WTC11 (cell line): ENCODE data around the gene LDHD. TPM values are rescaled to one million over a fixed set of nuclear protein-coding genes. Genes with fewer than 3 reads are reported as not detected.

Experiments used
- ATAC-seq: fragments of 200-7000 bp; cut with Tn5 transposase; 2 replicates; pipeline ENCODE4 v1.10.0; 2021; ENCODE audit warnings: mild to moderate bottlenecking, moderate library complexity
- CTCF ChIA-PET: fragments of 300-600 bp; sonication (Branson Sonifier 250); formaldehyde crosslinking; loops from one replicate; lab custom pipeline; 2021; ENCODE audit warnings: antibody characterized with exemption; lab: Charles Lee
- POLR2A ChIA-PET: fragments of 350-600 bp; sonication (Branson Sonifier 250); formaldehyde crosslinking; loops from one replicate; lab custom pipeline; 2021; ENCODE audit warnings: antibody characterized with exemption; lab: Charles Lee
- DNase-seq: peaks from one replicate; pipeline ENCODE4 v3.0.0; 2021; ENCODE audit warnings: low spot score
- H3K27ac Mint-ChIP-seq: 2 replicates; pipeline ENCODE4 v1.8.0; 2021; ENCODE audit warnings: mixed read lengths
- H3K27me3 Mint-ChIP-seq: 2 replicates; pipeline ENCODE4 v1.8.0; 2021; ENCODE audit warnings: low read depth, mild to moderate bottlenecking, moderate library complexity, mixed read lengths
- H3K36me3 Mint-ChIP-seq: 2 replicates; pipeline ENCODE4 v1.8.0; 2021; ENCODE audit warnings: mixed read lengths
- H3K4me1 Mint-ChIP-seq: 2 replicates; pipeline ENCODE4 v1.8.0; 2022; ENCODE audit warnings: mixed read lengths
- H3K4me3 Mint-ChIP-seq: 2 replicates; pipeline ENCODE4 v1.8.0; 2021; ENCODE audit warnings: mild to moderate bottlenecking, moderate library complexity, mixed read lengths
- H3K9me3 Mint-ChIP-seq: 2 replicates; pipeline ENCODE4 v1.8.0; 2021; ENCODE audit warnings: mixed read lengths
- CBFB ChIP-seq: sonication (generic); formaldehyde crosslinking; IDR thresholded peaks from 2 replicates; pipeline ENCODE4 v1.8.1; 2022; ENCODE audit warnings: mild to moderate bottlenecking, low read depth, missing genetic modification reagents
- CDX4 ChIP-seq: fragments of 250-450 bp; sonication (Bioruptor Pico); IDR thresholded peaks from 2 replicates; pipeline ENCODE4 v1.9.0; 2021; ENCODE audit warnings: moderate library complexity, mild to moderate bottlenecking, inconsistent platforms, borderline replicate concordance
- CTCF ChIP-seq: fragments of 200-600 bp; IDR thresholded peaks from 2 replicates; pipeline ENCODE4 v1.8.0; 2022; ENCODE audit warnings: antibody characterized with exemption
- EMX1 ChIP-seq: fragments of 250-450 bp; sonication (Bioruptor Pico); IDR thresholded peaks from 2 replicates; pipeline ENCODE4 v1.8.0; 2021; ENCODE audit warnings: mild to moderate bottlenecking
- ESRRA ChIP-seq: sonication (generic); formaldehyde crosslinking; IDR thresholded peaks from 2 replicates; pipeline ENCODE4 v1.8.1; 2022; ENCODE audit warnings: mild to moderate bottlenecking, missing genetic modification reagents, borderline replicate concordance
- FOXJ3 ChIP-seq: sonication (generic); formaldehyde crosslinking; IDR thresholded peaks from 2 replicates; pipeline ENCODE4 v1.9.0; 2021; ENCODE audit warnings: missing genetic modification reagents, mild to moderate bottlenecking, borderline replicate concordance
- JAZF1 ChIP-seq: fragments of 250-450 bp; sonication (Bioruptor Pico); IDR thresholded peaks from 2 replicates; pipeline ENCODE4 v1.9.0; 2021; ENCODE audit warnings: moderate library complexity, mild to moderate bottlenecking, inconsistent platforms
- KAT7 ChIP-seq: sonication (generic); formaldehyde crosslinking; IDR thresholded peaks from 2 replicates; pipeline ENCODE4 v1.8.1; 2023; ENCODE audit warnings: missing genetic modification reagents, mild to moderate bottlenecking, borderline replicate concordance
- MAX ChIP-seq: sonication (generic); formaldehyde crosslinking; IDR thresholded peaks from 2 replicates; pipeline ENCODE4 v1.8.0; 2022; ENCODE audit warnings: mild to moderate bottlenecking, missing genetic modification reagents
- PRDM15 ChIP-seq: sonication (generic); formaldehyde crosslinking; IDR thresholded peaks from 2 replicates; pipeline ENCODE4 v1.8.0; 2022; ENCODE audit warnings: missing genetic modification reagents
- PRRX2 ChIP-seq: fragments of 250-450 bp; sonication (Bioruptor Pico); IDR thresholded peaks from 2 replicates; pipeline ENCODE4 v1.8.0; 2021; ENCODE audit warnings: mild to moderate bottlenecking
- SMAD3 ChIP-seq: sonication (generic); formaldehyde crosslinking; IDR thresholded peaks from 2 replicates; pipeline ENCODE4 v1.8.0; 2022; ENCODE audit warnings: missing genetic modification reagents, mild to moderate bottlenecking, borderline replicate concordance
- SOX15 ChIP-seq: fragments of 250-450 bp; sonication (Bioruptor Pico); IDR thresholded peaks from 2 replicates; pipeline ENCODE4 v1.9.0; 2021; ENCODE audit warnings: mild to moderate bottlenecking
- TEAD4 ChIP-seq: sonication (generic); formaldehyde crosslinking; IDR thresholded peaks from 2 replicates; pipeline ENCODE4 v1.8.0; 2022; ENCODE audit warnings: mild to moderate bottlenecking, missing genetic modification reagents
- TP53 ChIP-seq: sonication (generic); formaldehyde crosslinking; IDR thresholded peaks from 2 replicates; pipeline ENCODE4 v1.8.1; 2023; ENCODE audit warnings: mild to moderate bottlenecking, missing genetic modification reagents
- ZNF121 ChIP-seq: sonication (generic); formaldehyde crosslinking; IDR thresholded peaks from 2 replicates; pipeline ENCODE4 v1.8.0; 2023; ENCODE audit warnings: missing genetic modification reagents
- ZNF138 ChIP-seq: sonication (generic); formaldehyde crosslinking; conservative IDR thresholded peaks from 2 replicates; pipeline ENCODE4 v1.8.1; 2022; ENCODE audit warnings: mild to moderate bottlenecking, moderate library complexity, missing genetic modification reagents
- ZNF263 ChIP-seq: sonication (generic); formaldehyde crosslinking; IDR thresholded peaks from 2 replicates; pipeline ENCODE4 v1.8.1; 2022; ENCODE audit warnings: low read depth, mild to moderate bottlenecking, moderate library complexity, missing genetic modification reagents
- ZNF416 ChIP-seq: fragments of 250-450 bp; sonication (Bioruptor Pico); IDR thresholded peaks from 2 replicates; pipeline ENCODE4 v1.9.0; 2021; ENCODE audit warnings: mild to moderate bottlenecking, inconsistent platforms
- ZNF512 ChIP-seq: sonication (generic); formaldehyde crosslinking; IDR thresholded peaks from 2 replicates; pipeline ENCODE4 v1.8.1; 2022; ENCODE audit warnings: missing genetic modification reagents, borderline replicate concordance
- total RNA-seq: library from RNA; stranded (reverse); gene quantifications from 3 replicates; pipeline ENCODE4 v1.2.3, GENCODE V29; 2021
- TF ChIP-seq, protein P1 (sequence below): sonication (generic); formaldehyde crosslinking; IDR thresholded peaks from 2 replicates; pipeline ENCODE4 v1.8.0; 2022; ENCODE audit warnings: mild to moderate bottlenecking, missing genetic modification reagents
- TF ChIP-seq, protein P2 (sequence below): fragments of 250-450 bp; sonication (Bioruptor Pico); IDR thresholded peaks from 2 replicates; pipeline ENCODE4 v1.9.0; 2021; ENCODE audit warnings: mild to moderate bottlenecking, borderline replicate concordance

The LDHD gene
- total RNA-seq, 1 experiment from 2014 or later: 12.3 TPM

DNA sequence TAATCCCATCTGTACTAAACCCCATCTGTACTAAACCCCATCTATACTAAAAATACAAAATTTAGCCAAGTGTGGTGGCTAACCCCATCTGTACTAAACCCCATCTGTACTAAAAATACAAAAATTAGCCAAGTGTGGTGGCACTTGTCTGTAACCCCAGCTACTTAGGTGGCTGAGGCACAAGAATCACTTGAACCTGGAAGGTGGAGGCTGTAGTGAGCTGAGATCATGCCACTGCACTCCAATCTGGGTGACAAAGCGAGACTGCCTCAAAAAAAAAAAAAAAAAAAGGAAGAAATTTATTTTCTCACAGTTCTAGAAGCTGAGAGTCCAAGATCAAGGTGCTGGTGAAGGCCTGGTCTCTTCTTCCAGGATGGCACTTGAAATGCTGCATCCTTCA is 43.8 kb upstream of the LDHD start (continued):
- TF ChIP-seq ZNF512 (CRISPR knock-in tag): no peak
- no peak for TF ChIP-seq TP53 (CRISPR knock-in tag)
- TF ChIP-seq CBFB (CRISPR knock-in tag): no peak

DNA sequence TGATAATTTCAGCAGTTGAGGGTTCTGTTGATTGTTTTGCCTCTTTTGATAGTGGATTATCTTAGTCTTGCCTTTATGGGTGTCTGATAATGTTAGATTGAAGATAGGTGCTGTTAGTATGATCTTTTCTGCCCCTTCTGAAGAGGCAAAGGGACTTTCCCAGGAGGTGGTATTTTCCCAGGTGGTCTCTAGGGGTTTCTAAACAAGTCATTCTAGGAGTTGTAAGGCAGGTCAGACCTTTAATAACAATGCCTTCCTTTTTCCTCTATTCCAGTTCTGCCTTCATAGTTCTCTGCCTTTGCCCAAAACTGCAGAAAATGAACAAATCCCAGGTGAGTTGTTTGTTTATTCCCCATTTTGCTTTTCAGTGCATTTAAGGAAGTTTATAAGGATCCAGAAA is 36.1 kb upstream of the LDHD start:
- Mint-ChIP-seq H3K27me3 (no peaks in the 10 kb centered on the region), H3K36me3 (peaks cover 60% of the 10 kb centered on the region), H3K27ac (no peak overlapping the region; the same call in 1 of the 2 replicates), H3K4me3 (no peak overlapping the region), H3K9me3 (peaks cover 31% of the 10 kb centered on the region), H3K4me1 (peaks cover 4% of the 10 kb centered on the region)
- CTCF ChIA-PET: no interaction called here
- TF ChIP-seq JAZF1 (no peak), PRRX2 (CRISPR knock-in tag) (no peak), ZNF138 (CRISPR knock-in tag) (no peak), MAX (CRISPR knock-in tag) (no peak), FOXJ3 (no peak), SMAD3 (CRISPR knock-in tag) (no peak), KAT7 (CRISPR knock-in tag) (no peak)
- POLR2A ChIA-PET: no interaction called here
- ATAC-seq: no peak
- DNase-seq: no peak

DNA sequence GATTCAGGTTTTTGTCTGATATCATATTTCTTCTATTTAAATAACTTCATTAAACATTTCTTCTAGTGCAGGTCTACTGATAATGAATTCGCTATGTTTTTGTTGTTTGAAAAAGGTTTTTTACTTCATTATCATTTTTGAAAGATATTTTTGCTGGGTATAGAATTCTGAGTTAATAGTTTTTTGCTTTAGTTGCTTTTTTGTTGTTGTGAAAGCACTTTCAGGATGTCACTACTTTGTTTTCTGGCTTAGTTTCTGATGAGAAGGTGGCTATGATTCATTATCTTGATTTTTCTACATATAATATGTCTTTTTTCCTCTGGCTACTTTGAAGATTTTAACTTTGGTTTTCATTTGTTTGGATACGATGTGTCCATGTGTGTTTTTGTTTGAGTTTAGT is 35.2 kb upstream of the LDHD start:
- Mint-ChIP-seq H3K4me3 (no peak overlapping the region), H3K27ac (no peak overlapping the region), H3K36me3 (peaks cover 52% of the 10 kb centered on the region), H3K9me3 (peaks cover 31% of the 10 kb centered on the region), H3K27me3 (no peaks in the 10 kb centered on the region), H3K4me1 (peaks cover 4% of the 10 kb centered on the region)
- DNase-seq (no peak), ATAC-seq (no peak)
- CTCF ChIA-PET: no interaction called here
- POLR2A ChIA-PET: no interaction called here
- no peak for TF ChIP-seq SOX15 (CRISPR knock-in tag)
- no peak for TF ChIP-seq FOXJ3
- TF ChIP-seq, protein P1, sequence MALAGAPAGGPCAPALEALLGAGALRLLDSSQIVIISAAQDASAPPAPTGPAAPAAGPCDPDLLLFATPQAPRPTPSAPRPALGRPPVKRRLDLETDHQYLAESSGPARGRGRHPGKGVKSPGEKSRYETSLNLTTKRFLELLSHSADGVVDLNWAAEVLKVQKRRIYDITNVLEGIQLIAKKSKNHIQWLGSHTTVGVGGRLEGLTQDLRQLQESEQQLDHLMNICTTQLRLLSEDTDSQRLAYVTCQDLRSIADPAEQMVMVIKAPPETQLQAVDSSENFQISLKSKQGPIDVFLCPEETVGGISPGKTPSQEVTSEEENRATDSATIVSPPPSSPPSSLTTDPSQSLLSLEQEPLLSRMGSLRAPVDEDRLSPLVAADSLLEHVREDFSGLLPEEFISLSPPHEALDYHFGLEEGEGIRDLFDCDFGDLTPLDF (CRISPR knock-in tag): no peak
- TF ChIP-seq ZNF416 (CRISPR knock-in tag): no peak
- no peak for TF ChIP-seq ESRRA
- no peak for TF ChIP-seq CDX4 (CRISPR knock-in tag)
- TF ChIP-seq ZNF263 (CRISPR knock-in tag): no peak
- no peak for TF ChIP-seq ZNF121 (CRISPR knock-in tag)
- no peak for TF ChIP-seq PRDM15 (CRISPR knock-in tag)
- no peak for TF ChIP-seq CTCF
- TF ChIP-seq, protein P2, sequence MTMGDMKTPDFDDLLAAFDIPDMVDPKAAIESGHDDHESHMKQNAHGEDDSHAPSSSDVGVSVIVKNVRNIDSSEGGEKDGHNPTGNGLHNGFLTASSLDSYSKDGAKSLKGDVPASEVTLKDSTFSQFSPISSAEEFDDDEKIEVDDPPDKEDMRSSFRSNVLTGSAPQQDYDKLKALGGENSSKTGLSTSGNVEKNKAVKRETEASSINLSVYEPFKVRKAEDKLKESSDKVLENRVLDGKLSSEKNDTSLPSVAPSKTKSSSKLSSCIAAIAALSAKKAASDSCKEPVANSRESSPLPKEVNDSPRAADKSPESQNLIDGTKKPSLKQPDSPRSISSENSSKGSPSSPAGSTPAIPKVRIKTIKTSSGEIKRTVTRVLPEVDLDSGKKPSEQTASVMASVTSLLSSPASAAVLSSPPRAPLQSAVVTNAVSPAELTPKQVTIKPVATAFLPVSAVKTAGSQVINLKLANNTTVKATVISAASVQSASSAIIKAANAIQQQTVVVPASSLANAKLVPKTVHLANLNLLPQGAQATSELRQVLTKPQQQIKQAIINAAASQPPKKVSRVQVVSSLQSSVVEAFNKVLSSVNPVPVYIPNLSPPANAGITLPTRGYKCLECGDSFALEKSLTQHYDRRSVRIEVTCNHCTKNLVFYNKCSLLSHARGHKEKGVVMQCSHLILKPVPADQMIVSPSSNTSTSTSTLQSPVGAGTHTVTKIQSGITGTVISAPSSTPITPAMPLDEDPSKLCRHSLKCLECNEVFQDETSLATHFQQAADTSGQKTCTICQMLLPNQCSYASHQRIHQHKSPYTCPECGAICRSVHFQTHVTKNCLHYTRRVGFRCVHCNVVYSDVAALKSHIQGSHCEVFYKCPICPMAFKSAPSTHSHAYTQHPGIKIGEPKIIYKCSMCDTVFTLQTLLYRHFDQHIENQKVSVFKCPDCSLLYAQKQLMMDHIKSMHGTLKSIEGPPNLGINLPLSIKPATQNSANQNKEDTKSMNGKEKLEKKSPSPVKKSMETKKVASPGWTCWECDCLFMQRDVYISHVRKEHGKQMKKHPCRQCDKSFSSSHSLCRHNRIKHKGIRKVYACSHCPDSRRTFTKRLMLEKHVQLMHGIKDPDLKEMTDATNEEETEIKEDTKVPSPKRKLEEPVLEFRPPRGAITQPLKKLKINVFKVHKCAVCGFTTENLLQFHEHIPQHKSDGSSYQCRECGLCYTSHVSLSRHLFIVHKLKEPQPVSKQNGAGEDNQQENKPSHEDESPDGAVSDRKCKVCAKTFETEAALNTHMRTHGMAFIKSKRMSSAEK (CRISPR knock-in tag): no peak
- no peak for TF ChIP-seq EMX1 (CRISPR knock-in tag)
- TF ChIP-seq TEAD4: no peak
